Testis (tissue), 2 donors: ENCODE measurements around the gene PAK6.

Experiments
- CTCF ChIP-seq, 3 experiments: fragments of 450-650 bp in 2 of 3; fragments of 200-600 bp in 1 of 3; sonication (generic) in 1 of 3; IDR thresholded peaks; one replicate each; pipeline ENCODE4 v1.5.1; 2016 to 2019; ENCODE audit warnings: antibody characterized with exemption in 3 of 3, mild to moderate bottlenecking in 2 of 3, moderate library complexity in 1 of 3
- POLR2A ChIP-seq: fragments of 450-650 bp; IDR thresholded peaks from one replicate; pipeline ENCODE4 v1.6.1; 2017; ENCODE audit warnings: antibody characterized with exemption, mild to moderate bottlenecking, moderate library complexity

GRCh38 chr15:40246496-40247280 is 7.8 kb downstream of the PAK6 start:
- TF ChIP-seq CTCF (IDR thresholded peaks at IDR 0.05) (no peak), POLR2A (no peak)
